ENCODE data around the gene ZNF423.
"Not testable (repeated sequence)": the region's sequence is repeated elsewhere in the genome, so short reads cannot be mapped to it uniquely, and the experiment has no call there.

The ZNF423 gene

GRCh38 chr16:49575346-49576172 is 280.4 kb downstream of the ZNF423 start:
- in situ Hi-C loops (cut with MboI; ENCODE audit: low sequenced_read_pairs, unreplicated experiment) = loop anchor here (25.0 kb wide), 1 partner anchor 163 kb away; no protein-coding TSS in a partner anchor
- DNase-seq (ENCODE audit: low spot score) = peak; percentile 84
- no peak for TF ChIP-seq CTCF (IDR thresholded peaks at IDR 0.05; ENCODE audit: borderline replicate concordance, control extremely low read depth, extremely low read depth, insufficient read depth, missing control alignments)

DNA sequence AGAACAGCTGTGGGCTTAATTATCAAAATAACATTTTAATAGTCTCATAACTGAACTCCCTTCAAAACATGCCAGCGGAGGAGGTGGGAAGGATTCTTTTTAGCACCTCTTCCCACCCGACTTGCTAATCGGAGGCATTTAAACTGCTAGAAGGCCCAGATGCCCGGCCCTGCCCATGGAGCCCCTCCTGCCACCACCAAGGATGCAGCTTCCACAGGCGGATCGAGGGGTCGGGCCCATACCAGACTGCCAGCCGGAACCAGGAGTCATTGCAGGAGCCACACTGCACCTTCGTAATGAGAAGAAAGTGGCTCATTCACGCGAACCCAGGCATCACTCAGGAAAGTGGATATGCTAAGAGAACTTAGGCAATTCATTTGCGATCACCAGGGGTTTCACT is 281.1 kb downstream of the ZNF423 start:
- DNase-seq (ENCODE audit: low spot score) = no peak
- TF ChIP-seq CTCF (IDR thresholded peaks at IDR 0.05; ENCODE audit: borderline replicate concordance, control extremely low read depth, extremely low read depth, insufficient read depth, missing control alignments) = no peak
- in situ Hi-C loops (cut with MboI; ENCODE audit: low sequenced_read_pairs, unreplicated experiment) = loop anchor here (25.0 kb wide), 1 partner anchor 163 kb away; no protein-coding TSS in a partner anchor

GRCh38 chr16:49567950-49568349 is 288.0 kb downstream of the ZNF423 start:
- no peak for TF ChIP-seq CTCF (IDR thresholded peaks at IDR 0.05; ENCODE audit: borderline replicate concordance, control extremely low read depth, extremely low read depth, insufficient read depth, missing control alignments)
- in situ Hi-C loops (cut with MboI; ENCODE audit: low sequenced_read_pairs, unreplicated experiment) = no loop called here
- no peak for DNase-seq (ENCODE audit: low spot score)

DNA sequence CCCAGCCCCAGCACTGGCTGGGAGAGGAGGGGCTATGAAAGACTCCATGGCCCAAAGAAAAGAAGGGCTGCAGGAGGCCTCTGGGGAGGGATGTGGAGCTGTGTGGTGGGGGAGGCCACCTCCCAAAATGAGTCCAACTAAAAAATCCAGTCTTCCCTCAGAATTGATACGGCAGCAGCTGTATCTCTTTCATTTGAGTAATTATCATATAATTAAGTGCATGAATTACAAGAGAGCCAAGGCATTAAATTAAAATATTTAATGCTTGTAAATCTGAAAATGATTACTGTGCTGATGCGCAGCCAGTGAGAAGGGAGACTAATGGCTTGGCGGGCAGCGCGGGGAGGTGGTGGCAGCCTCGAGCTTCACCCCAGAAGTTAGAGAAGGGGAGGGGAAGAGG is 289.5 kb downstream of the ZNF423 start:
- DNase-seq (ENCODE audit: low spot score) = no peak
- in situ Hi-C loops (cut with MboI; ENCODE audit: low sequenced_read_pairs, unreplicated experiment) = no loop called here
- no peak for TF ChIP-seq CTCF (IDR thresholded peaks at IDR 0.05; ENCODE audit: borderline replicate concordance, control extremely low read depth, extremely low read depth, insufficient read depth, missing control alignments)

GRCh38 chr16:49564496-49565229 is 291.2 kb downstream of the ZNF423 start:
- DNase-seq (ENCODE audit: low spot score) = no peak
- no peak for TF ChIP-seq CTCF (IDR thresholded peaks at IDR 0.05; ENCODE audit: borderline replicate concordance, control extremely low read depth, extremely low read depth, insufficient read depth, missing control alignments)
- in situ Hi-C loops (cut with MboI; ENCODE audit: low sequenced_read_pairs, unreplicated experiment) = no loop called here

DNA sequence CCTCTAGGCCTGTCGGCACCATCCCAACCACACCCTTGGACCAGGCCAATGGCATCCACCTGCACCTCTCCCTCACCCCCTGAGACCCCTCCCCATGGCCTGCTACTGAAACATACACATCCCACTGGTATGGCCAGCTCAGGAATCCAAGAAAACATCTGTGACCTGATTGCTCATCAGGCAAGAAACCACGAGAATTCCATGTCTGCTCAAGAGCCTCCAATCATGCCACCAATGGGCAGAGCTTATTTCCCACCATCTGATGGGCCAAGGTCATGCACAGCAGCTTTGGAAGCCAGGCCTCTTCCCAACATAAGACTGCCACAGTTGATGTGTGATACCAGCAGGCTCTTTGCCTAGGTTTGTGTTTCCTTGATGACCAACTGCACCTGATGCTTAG is 292.2 kb downstream of the ZNF423 start:
- in situ Hi-C loops (cut with MboI; ENCODE audit: low sequenced_read_pairs, unreplicated experiment) = no loop called here

DNA sequence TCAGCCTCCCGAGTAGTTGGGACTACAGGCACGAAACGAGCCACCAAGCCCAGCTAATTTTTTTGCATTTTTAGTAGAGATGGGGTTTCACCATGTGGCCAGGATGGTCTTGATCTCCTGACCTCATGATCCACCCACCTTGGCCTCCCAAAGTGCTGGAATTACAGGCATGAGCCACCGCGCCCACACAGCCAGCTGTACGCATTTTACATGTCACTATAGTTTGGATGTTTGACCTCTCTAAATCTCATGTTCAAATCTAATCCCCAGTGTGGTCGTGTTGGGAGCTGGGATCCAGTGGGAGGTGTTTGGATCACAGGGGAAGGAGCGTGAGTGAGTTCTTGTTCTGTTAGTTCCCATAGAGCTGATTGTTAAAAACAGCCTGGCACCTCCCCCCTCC is 293.0 kb downstream of the ZNF423 start:
- DNase-seq (ENCODE audit: low spot score); in situ Hi-C loops (cut with MboI; ENCODE audit: low sequenced_read_pairs, unreplicated experiment): not testable (repeated sequence)

More for the DNA sequence above, 292.2 kb downstream of the ZNF423 start:
- DNase-seq (ENCODE audit: low spot score) = no peak
- no peak for TF ChIP-seq CTCF (IDR thresholded peaks at IDR 0.05; ENCODE audit: borderline replicate concordance, control extremely low read depth, extremely low read depth, insufficient read depth, missing control alignments)
